Stomach smooth muscle (tissue), 2 donors: ENCODE measurements around the gene DBNDD2.

ENCODE experiments used
- H3K27ac ChIP-seq: one replicate; pipeline ENCODE4 v1.7.0; 2013; ENCODE audit warnings: mild to moderate bottlenecking, low read length, inconsistent platforms
- H3K27me3 ChIP-seq, 2 donors: one replicate each; pipeline ENCODE4 v1.7.0; 2013; ENCODE audit warnings: low read length in 2 of 2; ENCODE audit not compliant: insufficient read depth in 2 of 2, control insufficient read depth in 1 of 2
- H3K36me3 ChIP-seq, 2 donors: one replicate each; pipeline ENCODE4 v1.7.0; 2013; ENCODE audit warnings: low read length in 2 of 2; ENCODE audit not compliant: control insufficient read depth in 2 of 2, insufficient read depth in 2 of 2
- H3K4me1 ChIP-seq: one replicate; pipeline ENCODE4 v1.7.0; 2013; ENCODE audit warnings: low read length; ENCODE audit not compliant: control insufficient read depth, insufficient read depth
- H3K4me3 ChIP-seq, 2 donors: one replicate each; pipeline ENCODE4 v1.7.0; 2013; ENCODE audit warnings: low read length in 2 of 2
- H3K9ac ChIP-seq, 2 donors: one replicate each; pipeline ENCODE4 v1.7.0; 2013; ENCODE audit warnings: low read length in 2 of 2, mild to moderate bottlenecking in 1 of 2
- H3K9me3 ChIP-seq, 2 donors: one replicate each; pipeline ENCODE4 v1.7.0; 2013; ENCODE audit warnings: low read length in 2 of 2; ENCODE audit not compliant: control insufficient read depth in 2 of 2
- donor health status: healthy.
- donor health status: Pancreatic carcinoma.

DBNDD2 gene

DNA sequence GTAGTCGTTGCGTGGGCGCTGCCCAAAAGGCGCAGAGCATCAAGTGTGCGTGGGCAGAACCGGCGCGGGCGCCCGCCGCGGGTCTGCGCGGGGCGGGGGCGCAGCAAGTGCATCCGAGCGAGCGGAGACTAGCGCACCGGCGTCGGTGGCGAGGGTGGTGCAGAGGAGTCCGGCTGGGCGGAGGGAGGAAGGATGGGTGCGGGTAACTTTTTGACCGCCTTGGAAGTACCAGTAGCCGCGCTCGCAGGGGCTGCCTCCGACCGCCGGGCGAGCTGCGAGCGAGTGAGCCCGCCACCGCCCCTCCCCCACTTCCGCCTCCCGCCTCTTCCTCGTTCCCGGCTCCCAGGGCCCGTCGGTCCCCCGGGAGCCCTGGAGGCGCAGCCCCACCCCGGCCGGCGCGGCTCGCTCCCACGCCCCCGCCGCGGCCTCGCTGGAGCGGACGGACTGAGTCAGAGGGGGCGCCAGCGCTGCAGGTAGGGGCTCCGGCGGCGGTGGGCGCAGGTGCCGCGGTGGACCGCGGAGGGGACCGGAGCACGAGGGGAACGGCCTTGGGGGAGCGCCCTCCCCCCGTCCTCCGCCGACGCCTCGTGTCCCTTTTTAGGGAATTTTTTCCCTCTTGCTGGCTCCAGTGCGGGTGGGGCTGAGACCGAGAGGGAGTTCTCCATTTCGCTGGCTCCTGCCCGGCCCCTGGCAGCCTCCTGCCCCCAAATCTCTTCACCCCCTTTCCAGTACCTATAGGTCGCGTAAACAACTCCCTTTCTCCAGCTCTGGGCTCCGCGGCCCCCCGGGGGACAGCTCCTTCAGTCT lies 1.6 kb upstream of the DBNDD2 start:
- Histone ChIP-seq H3K36me3 (peaks cover 21 to 22% of the 10 kb centered on the region in 2 donors), H3K4me3 (peak overlapping the region; percentile 77 to 91), H3K4me1 (peaks cover 19% of the 10 kb centered on the region), H3K27me3 (no peaks in the 10 kb centered on the region), H3K9me3 (no peaks in the 10 kb centered on the region), H3K9ac (peak overlapping the region; percentile 91 to 98), H3K27ac (peak overlapping the region; percentile 99)

DNA sequence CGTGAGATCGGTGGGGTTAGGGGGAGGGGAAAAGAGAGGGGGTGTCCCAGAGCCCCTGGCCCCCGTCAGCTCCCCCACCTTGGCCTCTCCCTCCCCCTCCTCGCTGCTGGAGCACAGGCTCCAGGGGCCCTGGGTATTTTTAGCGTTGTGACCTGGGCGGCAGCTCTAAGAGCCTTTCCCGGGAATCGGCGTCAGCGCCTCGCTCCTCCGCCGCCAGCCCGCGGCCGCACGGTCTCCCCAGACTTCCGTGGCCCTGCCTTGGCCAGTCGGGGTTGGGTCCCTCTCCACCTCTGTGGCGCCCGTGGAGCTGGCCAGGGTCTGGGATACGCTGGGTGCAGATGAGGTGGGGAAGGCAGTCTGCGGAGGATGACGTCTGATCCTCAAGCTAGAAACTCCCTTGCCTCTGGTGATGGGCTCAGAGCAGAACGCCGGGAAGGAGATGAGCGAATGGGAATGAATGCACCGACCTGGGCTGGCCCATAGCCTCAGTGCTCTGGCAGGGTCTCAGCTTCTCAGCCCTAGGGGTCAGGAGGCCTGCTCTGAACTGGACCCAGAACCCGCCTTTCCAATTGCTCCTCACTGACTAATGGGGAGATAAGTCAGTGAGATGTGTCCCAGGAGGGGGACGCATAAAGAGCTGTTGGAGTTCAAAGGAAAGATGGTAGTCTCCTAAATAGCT lies 883 bp upstream of the DBNDD2 start:
- H3K9ac ChIP-seq = peak overlapping the region; percentile 91 to 98
- peak overlapping the region; percentile 99 for H3K27ac ChIP-seq
- no peaks in the 10 kb centered on the region for H3K9me3 ChIP-seq
- H3K4me3 ChIP-seq = peak overlapping the region; percentile 77 to 91
- H3K36me3 ChIP-seq = peaks cover 25 to 26% of the 10 kb centered on the region in 2 donors
- no peaks in the 10 kb centered on the region for H3K27me3 ChIP-seq
- H3K4me1 ChIP-seq = peaks cover 19% of the 10 kb centered on the region

DNA sequence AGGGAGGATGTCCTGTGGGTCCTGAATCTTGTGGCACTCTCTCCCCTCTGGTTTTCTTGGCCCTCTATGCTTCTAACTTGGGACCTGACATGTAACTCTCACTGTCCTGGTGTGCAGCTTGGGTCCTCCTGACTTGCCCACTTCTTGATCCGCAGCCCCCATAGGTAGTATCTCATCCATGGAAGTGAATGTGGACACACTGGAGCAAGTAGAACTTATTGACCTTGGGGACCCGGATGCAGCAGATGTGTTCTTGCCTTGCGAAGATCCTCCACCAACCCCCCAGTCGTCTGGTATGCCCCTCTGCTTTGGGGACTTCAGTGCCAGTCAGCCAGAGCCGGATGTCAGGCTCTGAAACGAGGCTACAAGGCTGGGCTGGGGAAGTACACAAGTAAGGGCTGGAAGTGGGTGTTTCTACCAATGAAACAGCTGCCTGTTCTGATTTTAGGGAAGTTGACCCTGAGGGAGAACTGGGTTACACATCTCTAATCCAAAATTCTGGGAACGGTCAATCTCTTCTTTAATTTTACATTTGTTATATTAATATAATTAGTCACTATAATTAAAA lies 641 bp downstream of the DBNDD2 start:
- H3K9ac ChIP-seq = peak overlapping the region; percentile 47 to 91
- H3K36me3 ChIP-seq = peaks cover 26 to 29% of the 10 kb centered on the region in 2 donors
- H3K27ac ChIP-seq = peak overlapping the region; percentile 99
- H3K27me3 ChIP-seq = no peaks in the 10 kb centered on the region
- peaks cover 19% of the 10 kb centered on the region for H3K4me1 ChIP-seq
- H3K9me3 ChIP-seq = no peaks in the 10 kb centered on the region
- H3K4me3 ChIP-seq = peak overlapping the region; percentile 77 to 91

DNA sequence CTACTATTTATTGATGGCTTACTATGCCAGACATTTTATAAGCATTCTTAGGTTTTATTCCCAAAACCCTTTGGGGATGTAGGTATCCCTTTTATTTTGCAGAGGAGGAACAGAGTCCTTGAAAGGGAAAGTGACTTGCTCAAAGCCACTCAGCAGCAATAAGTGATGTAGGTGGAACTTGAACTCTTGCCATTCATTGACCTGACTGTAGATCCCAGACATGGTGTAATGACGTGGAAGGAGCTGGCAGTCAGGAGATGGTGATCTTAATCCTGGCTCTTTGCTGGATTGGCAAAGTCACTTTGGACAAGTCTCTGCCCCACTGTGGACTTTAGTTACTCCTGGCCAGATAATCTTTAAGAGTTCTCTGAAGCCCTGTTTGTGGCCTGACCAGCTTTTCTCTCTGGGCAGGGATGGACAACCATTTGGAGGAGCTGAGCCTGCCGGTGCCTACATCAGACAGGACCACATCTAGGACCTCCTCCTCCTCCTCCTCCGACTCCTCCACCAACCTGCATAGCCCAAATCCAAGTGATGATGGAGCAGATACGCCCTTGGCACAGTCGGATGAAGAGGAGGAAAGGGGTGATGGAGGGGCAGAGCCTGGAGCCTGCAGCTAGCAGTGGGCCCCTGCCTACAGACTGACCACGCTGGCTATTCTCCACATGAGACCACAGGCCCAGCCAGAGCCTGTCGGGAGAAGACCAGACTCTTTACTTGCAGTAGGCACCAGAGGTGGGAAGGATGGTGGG lies 1.6 kb downstream of the DBNDD2 start:
- peaks cover 26 to 29% of the 10 kb centered on the region in 2 donors for H3K36me3 ChIP-seq
- H3K4me1 ChIP-seq = peaks cover 19% of the 10 kb centered on the region
- H3K9me3 ChIP-seq = no peaks in the 10 kb centered on the region
- no peak overlapping the region for H3K9ac ChIP-seq
- no peak overlapping the region for H3K4me3 ChIP-seq
- H3K27ac ChIP-seq = peak overlapping the region; percentile 31
- no peaks in the 10 kb centered on the region for H3K27me3 ChIP-seq

DNA sequence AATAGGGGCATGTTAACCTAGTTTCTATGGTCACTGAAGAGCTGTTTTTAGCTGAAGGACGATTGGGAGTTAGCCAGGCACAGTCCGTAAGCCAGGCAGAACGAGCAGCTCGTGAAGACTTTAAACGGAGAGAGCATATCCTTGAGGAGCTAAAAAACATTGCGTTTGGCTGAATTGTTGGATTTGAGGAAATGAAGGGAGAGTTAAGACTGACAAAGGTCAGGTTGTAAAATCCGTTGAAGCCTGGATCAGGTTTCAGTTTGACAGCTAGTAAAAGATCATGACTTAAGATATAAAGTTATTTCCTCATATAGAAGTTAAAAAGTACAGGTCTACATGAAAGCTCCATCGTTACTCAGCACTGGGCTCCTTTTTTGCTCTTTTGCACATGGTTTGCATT lies 2.8 kb downstream of the DBNDD2 start:
- H3K36me3 ChIP-seq = peaks cover 26 to 29% of the 10 kb centered on the region in 2 donors
- H3K27me3 ChIP-seq = no peaks in the 10 kb centered on the region
- H3K27ac ChIP-seq = no peak overlapping the region
- H3K4me3 ChIP-seq = no peak overlapping the region
- H3K4me1 ChIP-seq = peaks cover 19% of the 10 kb centered on the region
- H3K9ac ChIP-seq = no peak overlapping the region
- no peaks in the 10 kb centered on the region for H3K9me3 ChIP-seq

DNA sequence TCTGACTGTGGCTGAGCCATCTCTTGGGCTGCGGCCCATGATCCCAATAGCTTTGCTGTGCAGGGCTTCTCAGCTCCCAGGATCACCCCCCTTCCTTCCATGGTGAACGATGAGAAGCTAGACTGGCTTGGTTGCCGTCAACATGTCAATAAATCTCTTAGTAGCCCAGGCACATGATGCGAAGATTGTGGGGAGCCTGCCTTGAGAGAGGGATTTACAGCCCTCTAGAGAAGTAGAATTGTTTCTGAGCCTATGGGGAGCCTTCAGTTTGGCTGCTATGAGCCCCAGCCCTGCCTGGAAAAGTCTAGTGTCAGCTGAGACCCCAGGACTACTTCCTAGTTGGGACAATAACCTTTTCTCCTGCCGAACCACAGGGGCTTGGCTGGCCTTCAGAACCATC lies 4.6 kb downstream of the DBNDD2 start:
- Histone ChIP-seq H3K27ac (no peak overlapping the region), H3K9ac (no peak overlapping the region), H3K4me1 (peaks cover 28% of the 10 kb centered on the region), H3K27me3 (no peaks in the 10 kb centered on the region), H3K9me3 (no peaks in the 10 kb centered on the region), H3K36me3 (peaks cover 26 to 29% of the 10 kb centered on the region in 2 donors), H3K4me3 (no peak overlapping the region)

DNA sequence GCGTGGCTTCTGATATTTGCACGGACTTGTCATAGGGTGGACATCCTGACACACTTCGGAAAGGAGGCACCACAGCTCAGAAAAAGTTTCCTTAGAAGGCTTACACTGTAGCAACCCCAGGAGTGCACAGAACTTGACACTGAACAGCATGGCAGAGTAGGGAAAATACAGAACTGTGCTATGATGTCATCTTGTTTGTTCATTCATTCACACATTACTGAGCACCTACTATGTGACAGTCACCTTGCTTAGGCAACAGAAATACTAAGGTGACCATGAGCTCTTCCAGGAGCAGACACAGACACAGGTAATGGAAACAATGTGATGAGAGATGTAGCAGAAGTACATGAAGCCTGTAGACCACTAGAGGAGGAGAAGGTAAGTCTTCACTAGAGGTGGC lies 5.4 kb downstream of the DBNDD2 start:
- H3K9ac ChIP-seq = no peak overlapping the region
- H3K4me1 ChIP-seq = peaks cover 20% of the 10 kb centered on the region
- no peak overlapping the region for H3K27ac ChIP-seq

DNA sequence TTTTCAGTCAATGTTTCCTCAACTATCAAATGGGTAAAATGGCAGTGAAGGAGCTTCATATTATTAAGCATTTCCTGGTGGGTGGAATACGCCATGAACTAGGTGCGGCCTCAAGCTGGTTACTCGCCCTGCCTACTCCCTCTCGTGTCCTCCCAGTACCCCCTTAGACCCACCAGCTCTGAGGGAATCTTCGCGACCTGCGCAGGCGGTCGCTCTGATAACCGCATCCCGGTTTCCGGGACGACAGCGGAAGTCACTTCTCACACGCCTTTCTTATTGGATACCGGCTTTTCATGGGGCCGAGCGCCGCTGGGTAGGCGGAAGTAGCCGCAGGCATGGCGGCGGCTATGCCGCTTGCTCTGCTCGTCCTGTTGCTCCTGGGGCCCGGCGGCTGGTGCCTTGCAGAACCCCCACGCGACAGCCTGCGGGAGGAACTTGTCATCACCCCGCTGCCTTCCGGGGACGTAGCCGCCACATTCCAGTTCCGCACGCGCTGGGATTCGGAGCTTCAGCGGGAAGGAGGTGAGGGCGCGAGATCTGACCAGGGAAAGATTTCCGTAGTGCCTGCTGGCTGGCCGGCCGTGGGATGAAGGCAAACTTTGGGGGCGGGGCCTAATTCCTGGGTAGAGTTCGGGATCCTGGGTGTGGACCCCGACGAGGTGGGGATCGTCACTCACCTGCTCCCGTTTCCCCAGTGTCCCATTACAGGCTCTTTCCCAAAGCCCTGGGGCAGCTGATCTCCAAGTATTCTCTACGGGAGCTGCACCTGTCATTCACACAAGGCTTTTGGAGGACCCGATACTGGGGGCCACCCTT lies 7.9 kb downstream of the DBNDD2 start, which contains the start of gene PIGT:
PIGT (plus strand) TSS at position 320 of the 816 bp plus-strand sequence; CDS start at position 336, 16 bp downstream.
- Histone ChIP-seq H3K27ac (peak within 1 kb of the TSS; percentile 80), H3K4me1 (peaks cover 27% of the 10 kb centered on the region), H3K4me3 (peak within 1 kb of the TSS; percentile 91 to 99), H3K9ac (peak within 1 kb of the TSS; percentile 86 to 91), H3K27me3 (no peaks in the 10 kb centered on the region), H3K9me3 (no peaks in the 10 kb centered on the region), H3K36me3 (peaks cover 16 to 31% of the 10 kb centered on the region in 2 donors)

More for the DNA sequence above, 5.4 kb downstream of the DBNDD2 start:
- no peaks in the 10 kb centered on the region for H3K9me3 ChIP-seq
- H3K4me3 ChIP-seq = no peak overlapping the region
- H3K36me3 ChIP-seq = peaks cover 25 to 31% of the 10 kb centered on the region in 2 donors
- H3K27me3 ChIP-seq = no peaks in the 10 kb centered on the region

DNA sequence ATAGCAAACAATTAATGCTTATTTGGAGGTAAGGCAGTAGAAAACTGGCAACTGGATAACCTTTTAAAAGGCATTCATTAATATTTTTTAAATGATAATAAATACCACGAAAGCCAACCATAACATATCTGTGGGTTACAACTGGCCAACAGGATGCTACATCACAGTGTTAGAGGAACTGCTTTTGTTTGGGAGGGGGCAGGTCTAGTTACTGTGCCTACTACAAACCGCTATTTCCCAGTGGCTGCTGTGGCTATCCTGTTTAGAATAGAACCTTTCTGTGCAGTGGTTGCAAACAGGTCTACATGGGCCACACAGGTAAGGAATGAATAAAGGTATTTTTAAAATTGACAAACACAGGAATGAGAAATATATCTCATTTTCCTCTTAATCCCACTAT lies 8.8 kb downstream of the DBNDD2 start:
- H3K27me3 ChIP-seq = no peaks in the 10 kb centered on the region
- H3K4me3 ChIP-seq = peak overlapping the region; percentile 91 to 99
- no peak overlapping the region for H3K27ac ChIP-seq
- no peaks in the 10 kb centered on the region for H3K9me3 ChIP-seq
- peaks cover 27% of the 10 kb centered on the region for H3K4me1 ChIP-seq
- H3K9ac ChIP-seq = peak overlapping the region in 1 of 2 donors; percentile 86
- peaks cover 21 to 34% of the 10 kb centered on the region in 2 donors for H3K36me3 ChIP-seq
